Ishikawa (cell line): ENCODE data around the gene TANGO6.

Experiments used
- CEBPB ChIP-seq: IDR thresholded peaks from 2 replicates; pipeline ENCODE4 v1.6.1; 2012
- CREB1 ChIP-seq: IDR thresholded peaks from 2 replicates; pipeline ENCODE4 v1.6.1; 2012; ENCODE audit warnings: low read depth
- EGR1 ChIP-seq: IDR thresholded peaks from 2 replicates; pipeline ENCODE4 v1.6.1; 2012
- EP300 ChIP-seq: IDR thresholded peaks from 2 replicates; pipeline ENCODE4 v1.6.1; 2012; ENCODE audit warnings: borderline replicate concordance
- FOXM1 ChIP-seq: IDR thresholded peaks from 2 replicates; pipeline ENCODE4 v1.6.1; 2012; ENCODE audit warnings: low read depth, borderline replicate concordance
- NFIC ChIP-seq: IDR thresholded peaks from 2 replicates; pipeline ENCODE4 v1.6.1; 2012
- RAD21 ChIP-seq: IDR thresholded peaks from 2 replicates; pipeline ENCODE4 v1.6.1; 2012; ENCODE audit warnings: low read depth
- REST ChIP-seq: IDR thresholded peaks from 2 replicates; pipeline ENCODE4 v1.6.1; 2012; ENCODE audit warnings: low read depth, mild to moderate bottlenecking
- TAF1 ChIP-seq: IDR thresholded peaks from 2 replicates; pipeline ENCODE4 v1.6.1; 2012; ENCODE audit warnings: low read depth, mild to moderate bottlenecking
- TCF12 ChIP-seq: IDR thresholded peaks from 2 replicates; pipeline ENCODE4 v1.6.1; 2012; ENCODE audit warnings: low read depth
- TEAD4 ChIP-seq: IDR thresholded peaks from 2 replicates; pipeline ENCODE4 v1.6.1; 2012
- USF1 ChIP-seq: IDR thresholded peaks from 2 replicates; pipeline ENCODE4 v1.6.1; 2012
- YY1 ChIP-seq: IDR thresholded peaks from 2 replicates; pipeline ENCODE4 v1.6.1; 2012; ENCODE audit warnings: low read depth
- ZBTB7A ChIP-seq: IDR thresholded peaks from 2 replicates; pipeline ENCODE4 v1.6.1; 2012; ENCODE audit warnings: low read depth
- TF ChIP-seq, protein P1 (sequence below): IDR thresholded peaks from 2 replicates; pipeline ENCODE4 v1.6.1; 2012

TANGO6 gene

DNA sequence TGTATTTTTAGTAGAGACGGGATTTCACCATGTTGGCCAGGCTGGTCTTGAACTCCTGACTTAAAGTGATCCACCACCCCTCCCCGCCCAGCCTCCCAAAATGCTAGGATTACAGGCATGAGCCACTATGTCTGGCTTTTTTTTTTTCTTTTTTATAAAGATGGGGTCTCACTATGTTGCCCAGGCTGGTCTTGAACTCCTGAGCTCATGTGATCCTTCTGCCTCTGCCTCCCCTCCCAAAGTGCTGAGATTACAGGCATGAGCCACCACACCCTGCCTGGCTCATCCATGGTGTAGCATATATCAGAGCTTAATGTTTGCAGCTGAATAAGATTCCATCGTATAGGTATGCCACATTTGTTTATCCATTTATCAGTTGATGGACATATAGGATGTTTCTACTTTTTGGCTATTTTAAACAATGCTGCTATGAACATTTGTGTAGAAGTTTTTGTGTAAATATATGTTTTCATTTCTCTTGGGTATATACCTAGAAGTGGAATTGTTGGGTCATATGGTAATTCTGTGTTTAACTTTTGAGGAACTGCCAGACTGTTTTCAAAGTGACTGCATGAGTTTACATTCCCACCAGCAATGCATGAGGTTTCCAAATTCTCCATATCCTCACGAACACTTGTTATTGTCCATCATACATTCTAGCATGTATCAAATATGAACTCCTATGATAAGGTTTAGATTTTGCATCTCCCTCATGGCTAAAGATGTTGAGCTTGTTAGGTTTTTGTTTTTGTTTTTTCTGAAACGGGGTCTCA, 206.5 kb downstream of the TANGO6 start:
- TF ChIP-seq YY1 (no peak), TEAD4 (no peak), TAF1 (no peak), NFIC (no peak), ZBTB7A (no peak), REST (no peak), CEBPB (no peak), USF1 (no peak), TCF12 (no peak), RAD21 (no peak), EGR1 (no peak), CREB1 (no peak), EP300 (no peak), FOXM1 (no peak)
- TF ChIP-seq, protein P1, sequence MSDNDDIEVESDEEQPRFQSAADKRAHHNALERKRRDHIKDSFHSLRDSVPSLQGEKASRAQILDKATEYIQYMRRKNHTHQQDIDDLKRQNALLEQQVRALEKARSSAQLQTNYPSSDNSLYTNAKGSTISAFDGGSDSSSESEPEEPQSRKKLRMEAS: no peak

- TF ChIP-seq YY1 (no peak), TEAD4 (no peak), TCF12 (no peak), FOXM1 (no peak), RAD21 (no peak), TAF1 (no peak), USF1 (no peak), EP300 (no peak), REST (no peak), NFIC (no peak)
- TF ChIP-seq, protein P1: no peak
Observed at GRCh38 chr16:69055008-69055407, 211.7 kb downstream of the TANGO6 start.

DNA sequence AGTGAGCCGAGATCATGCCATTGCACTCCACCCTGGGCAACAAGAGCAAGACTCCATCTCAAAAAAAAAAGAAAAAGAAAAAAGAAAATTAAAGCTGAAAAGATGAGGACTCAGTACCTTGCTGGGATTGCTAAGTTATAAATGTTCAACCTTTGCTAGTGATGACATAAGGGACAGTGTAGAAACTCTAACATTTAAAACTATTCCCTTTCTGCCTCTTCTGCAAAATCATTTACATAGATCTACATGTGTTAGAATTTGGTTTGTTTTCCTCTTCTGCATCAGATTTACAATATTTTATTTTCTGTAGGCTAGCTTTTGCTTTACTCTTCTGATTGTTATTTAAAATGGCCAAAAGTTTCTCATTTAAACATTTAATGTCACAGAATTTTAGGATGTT, 212.6 kb downstream of the TANGO6 start:
- TF ChIP-seq USF1 (no peak), REST (no peak), ZBTB7A (no peak), TCF12 (no peak)

DNA sequence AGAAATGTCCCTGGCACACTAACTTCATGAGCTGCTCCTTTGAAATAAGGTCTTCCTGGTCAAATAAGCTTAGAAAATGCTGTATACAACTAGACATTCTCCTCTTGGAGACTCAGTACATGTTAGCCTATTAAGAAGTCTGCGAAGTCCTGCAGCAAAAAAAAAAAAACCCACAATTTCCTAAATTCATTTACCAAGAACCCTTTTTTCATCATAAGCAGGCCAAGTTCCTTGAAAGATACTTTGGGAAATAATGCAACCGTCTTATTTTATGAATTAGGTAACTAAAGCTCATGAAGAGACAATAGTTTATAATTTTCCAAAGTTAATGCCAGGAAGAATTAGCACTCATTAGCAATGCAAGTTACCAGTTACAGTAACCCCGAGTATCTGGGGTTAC, 213.1 kb downstream of the TANGO6 start:
- TF ChIP-seq EGR1 (no peak), CREB1 (no peak), RAD21 (no peak), TCF12 (no peak), YY1 (no peak), ZBTB7A (no peak), EP300 (no peak), TEAD4 (no peak), FOXM1 (no peak)
